HCT116 (cell line): ENCODE results near the gene NDE1. TPM values are rescaled to one million over a fixed set of nuclear protein-coding genes. Genes with fewer than 3 reads are reported as not detected.

Experiments
- ATAC-seq: fragments of 200-7000 bp; cut with Tn5 transposase; 2 replicates; pipeline ENCODE4 v1.9.1; 2020; ENCODE audit warnings: mild to moderate bottlenecking, moderate library complexity
- BruUV-seq: library from RNA; stranded (reverse); fragments of 400-500 nt; replicated peaks from 2 replicates; lab custom pipeline; 2021; lab: Mats Ljungman, UMichigan
- CTCF ChIA-PET: fragments of 300-600 bp; sonication (Branson Sonifier 250); formaldehyde crosslinking; loops from one replicate; lab custom pipeline; 2021; ENCODE audit warnings: antibody characterized with exemption; lab: Charles Lee
- POLR2A ChIA-PET: fragments of 300-600, 350-600 bp; sonication (Branson Sonifier 250); formaldehyde crosslinking; loops from one replicate; lab custom pipeline; 2021; ENCODE audit warnings: antibody characterized with exemption; lab: Charles Lee
- RAD21 ChIA-PET, 2 experiments: fragments of 300-600 bp; sonication (Branson Sonifier 250); formaldehyde crosslinking; loops; one replicate each; lab custom pipeline; 2023; ENCODE audit warnings: low total read pairs in 2 of 2; ENCODE audit not compliant: uncharacterized antibody in 2 of 2, unreplicated experiment in 2 of 2, low non-redundant PET in 1 of 2; lab: Charles Lee
- DNase-seq: peaks from one replicate; pipeline ENCODE4 v3.0.0-alpha.2; 2010; ENCODE audit warnings: low read depth, low spot score
- H2AFZ ChIP-seq: fragments of 200-600 bp; shearing (Covaris generic), sonication (generic); 2 replicates; pipeline ENCODE4 v1.6.1; 2017; ENCODE audit warnings: low read depth, mixed run types, mixed read lengths, antibody characterized with exemption, low read length; ENCODE audit not compliant: poor library complexity, severe bottlenecking
- H3K27ac ChIP-seq: 2 replicates; pipeline ENCODE4 v1.5.1; 2012; ENCODE audit warnings: low read depth, low read length
- H3K27me3 ChIP-seq: fragments of 200-600 bp; sonication (generic); 2 replicates; pipeline ENCODE4 v1.6.1; 2016; ENCODE audit warnings: mixed run types, low read length, mixed read lengths; ENCODE audit not compliant: insufficient read depth
- H3K36me3 ChIP-seq, 2 experiments: fragments of 200-500 bp in 1 of 2; fragments of 200-600 bp in 1 of 2; sonication (Bioruptor generic) in 1 of 2; sonication (generic) in 1 of 2; 2 replicates each; pipeline versions ENCODE4 v1.5.1 to v1.6.1; 2014 to 2016; ENCODE audit warnings: low read length in 2 of 2, inconsistent platforms in 1 of 2, mixed read lengths in 1 of 2, mixed run types in 1 of 2; ENCODE audit not compliant: insufficient read depth in 2 of 2, control insufficient read depth in 1 of 2
- H3K4me1 ChIP-seq, 2 experiments: fragments of 200-600 bp in 1 of 2; sonication (generic) in 1 of 2; 2 replicates each; pipeline versions ENCODE4 v1.5.1 to v1.6.1; 2012 to 2017; ENCODE audit warnings: low read length in 2 of 2, inconsistent platforms in 1 of 2, mild to moderate bottlenecking in 1 of 2, mixed read lengths in 1 of 2, mixed run types in 1 of 2, moderate library complexity in 1 of 2; ENCODE audit not compliant: insufficient read depth in 2 of 2, control insufficient read depth in 1 of 2
- H3K4me2 ChIP-seq: fragments of 200-600 bp; sonication (generic); 2 replicates; pipeline ENCODE4 v1.6.1; 2017; ENCODE audit warnings: mixed run types, low read length, mixed read lengths
- H3K4me3 ChIP-seq, 2 experiments: fragments of 200-600 bp in 1 of 2; sonication (generic) in 1 of 2; replicated peaks in 1 of 2; 2 replicates each; pipeline ENCODE4 v1.5.1; 2011 to 2016; ENCODE audit warnings: low read length in 2 of 2, control low read depth in 1 of 2, low read depth in 1 of 2, mild to moderate bottlenecking in 1 of 2, mixed read lengths in 1 of 2, mixed run types in 1 of 2
- H3K79me2 ChIP-seq: fragments of 200-600 bp; sonication (generic); 2 replicates; pipeline ENCODE4 v1.6.1; 2017; ENCODE audit warnings: mild to moderate bottlenecking, mixed run types, low read length, moderate library complexity, mixed read lengths; ENCODE audit not compliant: insufficient read depth
- H3K9ac ChIP-seq: fragments of 200-600 bp; sonication (generic); 2 replicates; pipeline ENCODE4 v1.6.1; 2016; ENCODE audit warnings: low read length, mixed read lengths
- H3K9me2 ChIP-seq: fragments of 200-600 bp; sonication (generic), shearing (Covaris generic); 2 replicates; pipeline ENCODE4 v1.6.1; 2017; ENCODE audit warnings: mixed run types, mild to moderate bottlenecking, moderate library complexity; ENCODE audit not compliant: insufficient read depth
- H3K9me3 ChIP-seq, 2 experiments: fragments of 200-500 bp in 1 of 2; fragments of 200-600 bp in 1 of 2; sonication (Bioruptor generic) in 1 of 2; sonication (generic) in 1 of 2; 2 replicates each; pipeline ENCODE4 v1.6.1; 2014 to 2017; ENCODE audit warnings: low read length in 2 of 2, mixed read lengths in 2 of 2, inconsistent platforms in 1 of 2, low read depth in 1 of 2, mild to moderate bottlenecking in 1 of 2, mixed run types in 1 of 2, moderate library complexity in 1 of 2; ENCODE audit not compliant: control insufficient read depth in 1 of 2, insufficient read depth in 1 of 2
- H4K20me1 ChIP-seq: fragments of 200-600 bp; sonication (generic), shearing (Covaris generic); 2 replicates; pipeline ENCODE4 v1.6.1; 2017; ENCODE audit warnings: mixed run types, mild to moderate bottlenecking, moderate library complexity; ENCODE audit not compliant: insufficient read depth
- EGR1 ChIP-seq: IDR thresholded peaks from 2 replicates; pipeline ENCODE4 v1.6.1; 2012; ENCODE audit warnings: low read depth
- EZH2phosphoT487 ChIP-seq: fragments of 200-600 bp; IDR thresholded peaks from 2 replicates; pipeline ENCODE4 v1.6.1; 2018; ENCODE audit warnings: antibody characterized with exemption, borderline replicate concordance
- JUND ChIP-seq: IDR thresholded peaks from 2 replicates; pipeline ENCODE4 v1.6.1; 2012
- POLR2A ChIP-seq: IDR thresholded peaks from 2 replicates; pipeline ENCODE4 v1.7.0; 2011; ENCODE audit warnings: borderline replicate concordance; ENCODE audit not compliant: insufficient read depth, insufficient read length; ENCODE audit errors: extremely low read depth
- POLR2AphosphoS5 ChIP-seq: IDR thresholded peaks from 2 replicates; pipeline ENCODE4 v1.6.1; 2011; ENCODE audit warnings: mild to moderate bottlenecking, low read depth, low read length, moderate library complexity
- SIN3A ChIP-seq: IDR thresholded peaks from 2 replicates; pipeline ENCODE4 v1.6.1; 2012; ENCODE audit warnings: low read depth
- SP1 ChIP-seq: IDR thresholded peaks from 2 replicates; pipeline ENCODE4 v1.6.1; 2012; ENCODE audit warnings: low read depth
- SRF ChIP-seq: IDR thresholded peaks from 2 replicates; pipeline ENCODE4 v1.6.1; 2012; ENCODE audit warnings: low read depth
- TCF7L2 ChIP-seq: IDR thresholded peaks from 2 replicates; pipeline ENCODE4 v1.7.0; 2011; ENCODE audit warnings: borderline replicate concordance, inconsistent platforms; ENCODE audit not compliant: insufficient read depth, insufficient read length; ENCODE audit errors: extremely low read depth
- YY1 ChIP-seq: IDR thresholded peaks from 2 replicates; pipeline ENCODE4 v1.6.1; 2011; ENCODE audit warnings: low read length, low read depth, moderate library complexity, mild to moderate bottlenecking; ENCODE audit not compliant: insufficient replicate concordance; ENCODE audit errors: extremely low read depth
- ZFX ChIP-seq: fragments of 450-650 bp; IDR thresholded peaks from 2 replicates; pipeline ENCODE4 v1.6.1; 2017
- ZNF274 ChIP-seq: fragments of 200-500 bp; sonication (Bioruptor generic); IDR thresholded peaks from 2 replicates; pipeline ENCODE4 v1.6.1; 2014; ENCODE audit warnings: mild to moderate bottlenecking, low read depth, low read length, inconsistent platforms
- intact Hi-C: fragments of 100-400 bp; cut with micrococcal nuclease; formaldehyde crosslinking; loops from 2 replicates; pipeline ENCODE4 v1.10.0; 2022
- total RNA-seq: library from RNA; stranded (reverse); gene quantifications from one replicate; pipeline ENCODE4 v1.2.1, GENCODE V29; 2021; ENCODE audit not compliant: unreplicated experiment
- TF ChIP-seq, protein P1 (sequence below): IDR thresholded peaks from 2 replicates; pipeline ENCODE4 v1.6.1; 2012
- TF ChIP-seq, protein P2 (sequence below), 3 experiments: fragments of 200-600 bp in 1 of 3; sonication (generic) in 1 of 3; IDR thresholded peaks in 2 of 3; conservative IDR thresholded peaks in 1 of 3; 2 replicates each; pipeline ENCODE4 v1.5.1; 2012 to 2017; ENCODE audit warnings: low read depth in 2 of 3, low read length in 2 of 3, antibody characterized with exemption in 1 of 3, borderline replicate concordance in 1 of 3, control low read depth in 1 of 3, mild to moderate bottlenecking in 1 of 3, mixed read lengths in 1 of 3, mixed run types in 1 of 3, moderate library complexity in 1 of 3; ENCODE audit not compliant: insufficient read depth in 1 of 3
- TF ChIP-seq, protein P3 (sequence below): IDR thresholded peaks from 2 replicates; pipeline ENCODE4 v1.6.1; 2011; ENCODE audit warnings: mild to moderate bottlenecking, low read length, moderate library complexity; ENCODE audit not compliant: insufficient replicate concordance; ENCODE audit errors: extremely low read depth
- TF ChIP-seq, protein P4 (sequence below): IDR thresholded peaks from 2 replicates; pipeline ENCODE4 v1.6.1; 2012

The NDE1 gene
- total RNA-seq, 1 experiment from 2014 or later, result 103 TPM

DNA sequence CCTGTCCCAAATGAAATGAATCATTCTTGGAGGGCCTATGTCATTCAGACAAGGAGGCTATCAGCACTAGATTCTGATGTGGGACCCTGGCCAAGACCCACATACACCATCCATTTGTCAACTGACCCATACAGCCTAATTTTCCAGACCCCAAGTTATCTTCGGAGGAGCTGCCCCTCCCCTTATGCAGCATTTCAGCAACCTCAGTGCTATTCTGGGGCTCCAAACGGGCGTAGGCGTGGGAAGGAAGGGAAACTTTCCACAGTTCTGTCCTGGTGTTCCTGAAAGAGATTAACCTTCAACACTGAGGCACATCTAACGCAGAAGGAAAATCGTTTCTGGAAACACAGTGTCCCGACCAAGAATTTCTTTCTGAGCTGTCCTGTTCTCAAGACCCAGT lies 120.1 kb downstream of the NDE1 start:
- no peak for DNase-seq
- ChIA-PET CTCF (no interaction called here), POLR2A (no interaction called here), RAD21 (no interaction called here)
- ATAC-seq, result no peak
- no peaks in the 10 kb centered on the region for H3K79me2 ChIP-seq
- no peak overlapping the region for H3K9ac ChIP-seq
- no peak overlapping the region for H3K4me2 ChIP-seq
- H3K9me3 ChIP-seq, result no peaks in the 10 kb centered on the region
- H2AFZ ChIP-seq, result no peak overlapping the region
- H3K9me2 ChIP-seq, result no peaks in the 10 kb centered on the region
- no peaks in the 10 kb centered on the region for H3K36me3 ChIP-seq
- no peaks in the 10 kb centered on the region for H3K27me3 ChIP-seq
- no peak overlapping the region for H3K4me3 ChIP-seq
- BruUV-seq, result no TSS peak
- no peaks in the 10 kb centered on the region for H4K20me1 ChIP-seq
- no peak overlapping the region for H3K27ac ChIP-seq
- TF ChIP-seq, protein P1, sequence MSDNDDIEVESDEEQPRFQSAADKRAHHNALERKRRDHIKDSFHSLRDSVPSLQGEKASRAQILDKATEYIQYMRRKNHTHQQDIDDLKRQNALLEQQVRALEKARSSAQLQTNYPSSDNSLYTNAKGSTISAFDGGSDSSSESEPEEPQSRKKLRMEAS, result no peak
- TF ChIP-seq, protein P2, sequence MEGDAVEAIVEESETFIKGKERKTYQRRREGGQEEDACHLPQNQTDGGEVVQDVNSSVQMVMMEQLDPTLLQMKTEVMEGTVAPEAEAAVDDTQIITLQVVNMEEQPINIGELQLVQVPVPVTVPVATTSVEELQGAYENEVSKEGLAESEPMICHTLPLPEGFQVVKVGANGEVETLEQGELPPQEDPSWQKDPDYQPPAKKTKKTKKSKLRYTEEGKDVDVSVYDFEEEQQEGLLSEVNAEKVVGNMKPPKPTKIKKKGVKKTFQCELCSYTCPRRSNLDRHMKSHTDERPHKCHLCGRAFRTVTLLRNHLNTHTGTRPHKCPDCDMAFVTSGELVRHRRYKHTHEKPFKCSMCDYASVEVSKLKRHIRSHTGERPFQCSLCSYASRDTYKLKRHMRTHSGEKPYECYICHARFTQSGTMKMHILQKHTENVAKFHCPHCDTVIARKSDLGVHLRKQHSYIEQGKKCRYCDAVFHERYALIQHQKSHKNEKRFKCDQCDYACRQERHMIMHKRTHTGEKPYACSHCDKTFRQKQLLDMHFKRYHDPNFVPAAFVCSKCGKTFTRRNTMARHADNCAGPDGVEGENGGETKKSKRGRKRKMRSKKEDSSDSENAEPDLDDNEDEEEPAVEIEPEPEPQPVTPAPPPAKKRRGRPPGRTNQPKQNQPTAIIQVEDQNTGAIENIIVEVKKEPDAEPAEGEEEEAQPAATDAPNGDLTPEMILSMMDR (IDR thresholded peaks at IDR 0.05 in 2 of 3, conservative IDR thresholded peaks at IDR 0.05 in 1 of 3; ENCODE audit: borderline replicate concordance in 1 of 3, insufficient read depth in 1 of 3, low read depth in 2 of 3, low read length in 2 of 3), result no peak
- no peak for TF ChIP-seq TCF7L2
- TF ChIP-seq SRF, result no peak
- TF ChIP-seq SIN3A, result no peak
- no peak for TF ChIP-seq ZNF274
- no peak for TF ChIP-seq POLR2A
- no peak for TF ChIP-seq EZH2phosphoT487
- TF ChIP-seq ZFX, result no peak
- TF ChIP-seq YY1, result no peak
- no peak for TF ChIP-seq JUND
- TF ChIP-seq, protein P3, sequence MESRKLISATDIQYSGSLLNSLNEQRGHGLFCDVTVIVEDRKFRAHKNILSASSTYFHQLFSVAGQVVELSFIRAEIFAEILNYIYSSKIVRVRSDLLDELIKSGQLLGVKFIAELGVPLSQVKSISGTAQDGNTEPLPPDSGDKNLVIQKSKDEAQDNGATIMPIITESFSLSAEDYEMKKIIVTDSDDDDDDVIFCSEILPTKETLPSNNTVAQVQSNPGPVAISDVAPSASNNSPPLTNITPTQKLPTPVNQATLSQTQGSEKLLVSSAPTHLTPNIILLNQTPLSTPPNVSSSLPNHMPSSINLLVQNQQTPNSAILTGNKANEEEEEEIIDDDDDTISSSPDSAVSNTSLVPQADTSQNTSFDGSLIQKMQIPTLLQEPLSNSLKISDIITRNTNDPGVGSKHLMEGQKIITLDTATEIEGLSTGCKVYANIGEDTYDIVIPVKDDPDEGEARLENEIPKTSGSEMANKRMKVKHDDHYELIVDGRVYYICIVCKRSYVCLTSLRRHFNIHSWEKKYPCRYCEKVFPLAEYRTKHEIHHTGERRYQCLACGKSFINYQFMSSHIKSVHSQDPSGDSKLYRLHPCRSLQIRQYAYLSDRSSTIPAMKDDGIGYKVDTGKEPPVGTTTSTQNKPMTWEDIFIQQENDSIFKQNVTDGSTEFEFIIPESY, result no peak
- no peak for TF ChIP-seq POLR2AphosphoS5
- no peak for TF ChIP-seq EGR1
- TF ChIP-seq, protein P4, sequence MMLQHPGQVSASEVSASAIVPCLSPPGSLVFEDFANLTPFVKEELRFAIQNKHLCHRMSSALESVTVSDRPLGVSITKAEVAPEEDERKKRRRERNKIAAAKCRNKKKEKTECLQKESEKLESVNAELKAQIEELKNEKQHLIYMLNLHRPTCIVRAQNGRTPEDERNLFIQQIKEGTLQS, result no peak
- TF ChIP-seq SP1, result no peak
- intact Hi-C loops, result no loop called here
- peaks cover 0 to 3% of the 10 kb centered on the region in 2 experiments; a peak in 2 of 4 replicates for H3K4me1 ChIP-seq
